Hepatocyte (in vitro differentiated cells): ENCODE results near the gene MSH5.

Source experiments
- CTCF ChIP-seq: fragments of 200-600 bp; sonication (generic); IDR thresholded peaks from 2 replicates; pipeline ENCODE4 v1.5.1; 2016; ENCODE audit warnings: antibody characterized with exemption, mild to moderate bottlenecking; ENCODE audit not compliant: poor library complexity
- EZH2phosphoT487 ChIP-seq: fragments of 200-600 bp; sonication (generic); IDR thresholded peaks from one replicate; pipeline ENCODE4 v1.6.1; 2018; ENCODE audit warnings: antibody characterized with exemption, mild to moderate bottlenecking, low read depth, moderate library complexity; ENCODE audit not compliant: unreplicated experiment, severe bottlenecking

GRCh38 chr6:31717499-31718222 lies 22.1 kb upstream of the MSH5 start:
- TF ChIP-seq EZH2phosphoT487 (no peak), CTCF (no peak)
